ENCODE measurements around the gene TSPAN14.
"Not testable (repeated sequence)": the region's sequence is repeated elsewhere in the genome, so short reads cannot be mapped to it uniquely, and the experiment has no call there.

Gene TSPAN14

DNA sequence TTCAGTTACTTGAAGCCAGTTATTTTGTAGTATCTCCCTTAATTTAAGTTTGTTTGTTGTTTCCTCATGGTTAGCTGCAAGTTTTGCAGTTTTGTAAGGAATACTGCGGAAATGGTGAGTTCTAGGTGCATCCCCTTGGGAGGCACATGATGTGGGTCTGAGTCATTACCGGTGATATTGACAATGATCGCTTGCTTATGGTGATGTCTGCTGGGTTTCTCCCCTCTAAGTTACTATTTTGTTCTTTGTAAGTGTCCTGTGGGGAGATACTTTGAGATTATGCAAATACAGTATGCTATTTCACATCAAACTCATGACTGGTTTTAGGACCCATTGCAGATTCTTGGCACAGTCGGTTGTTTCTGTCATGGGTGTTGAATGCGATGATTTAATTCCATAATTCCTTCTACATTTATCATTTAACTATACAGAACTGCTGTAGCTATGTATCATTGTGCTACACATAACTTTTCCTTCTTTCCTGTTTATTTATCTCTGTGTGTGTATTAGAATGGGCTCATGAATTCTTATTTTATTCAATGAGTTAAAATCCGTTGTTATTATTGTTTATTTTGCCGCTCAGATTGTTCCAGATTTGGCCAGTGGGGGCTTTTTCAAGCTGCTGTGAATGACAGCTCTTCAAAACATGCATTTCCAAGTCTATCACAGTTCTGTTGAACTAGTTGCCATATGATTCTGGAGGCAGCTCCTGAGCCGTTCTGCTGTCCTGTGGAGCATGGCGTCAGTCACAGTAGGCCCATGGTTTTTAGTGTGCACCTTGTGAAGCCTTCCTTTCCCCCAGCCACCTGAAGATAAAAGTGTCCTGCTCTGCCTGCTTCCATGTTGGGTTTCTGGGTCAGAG is 18.4 kb downstream of the TSPAN14 start:
- no peak for DNase-seq

- no peak for DNase-seq
These were observed 19.1 kb downstream of the TSPAN14 start for GRCh38 chr10:80473096-80473657.

DNA sequence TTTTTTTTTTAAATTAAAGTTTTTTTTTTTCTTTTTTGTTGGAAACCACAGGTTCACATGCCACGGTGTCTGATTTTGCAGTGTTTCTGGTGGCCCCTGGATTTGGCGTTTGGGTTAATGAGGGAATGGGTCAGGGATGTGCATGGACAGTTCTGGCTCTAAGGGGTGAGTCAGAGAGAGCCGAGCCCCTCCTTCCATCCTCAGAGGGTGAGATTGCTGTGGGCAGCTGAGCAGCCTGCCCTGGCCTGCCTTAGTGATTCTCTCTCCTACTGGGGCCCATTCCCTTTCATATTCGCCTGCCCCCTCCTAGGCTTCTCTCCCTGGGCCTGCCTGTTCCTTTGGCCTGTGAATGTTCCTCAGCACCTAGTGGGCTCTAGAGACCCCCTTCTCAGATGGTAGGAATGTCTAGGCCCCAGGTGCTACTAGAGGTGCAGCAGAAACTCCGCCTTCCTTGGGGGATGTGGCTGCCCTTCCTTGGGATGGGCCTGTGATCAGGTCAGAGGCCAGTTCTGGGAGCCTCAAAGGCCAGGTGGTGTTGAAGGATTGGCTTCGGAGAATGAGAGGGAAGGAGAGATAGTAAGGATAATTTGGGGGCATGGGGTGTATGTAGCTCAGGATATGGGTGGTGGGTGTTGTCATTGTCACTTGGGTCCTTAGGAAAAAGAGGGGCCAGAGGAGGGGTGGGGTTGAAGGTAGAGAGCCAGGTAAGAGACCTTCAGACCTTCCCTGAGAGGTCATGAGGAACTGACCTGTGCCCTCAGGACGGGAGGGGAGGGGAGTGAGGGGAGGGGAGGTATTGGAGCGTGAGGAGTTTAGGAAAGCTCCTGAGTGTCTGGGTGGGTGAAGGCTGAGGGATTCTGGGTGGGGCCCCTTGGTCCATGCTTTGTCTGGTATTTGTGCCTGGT is 19.8 kb downstream of the TSPAN14 start:
- DNase-seq: no peak

DNA sequence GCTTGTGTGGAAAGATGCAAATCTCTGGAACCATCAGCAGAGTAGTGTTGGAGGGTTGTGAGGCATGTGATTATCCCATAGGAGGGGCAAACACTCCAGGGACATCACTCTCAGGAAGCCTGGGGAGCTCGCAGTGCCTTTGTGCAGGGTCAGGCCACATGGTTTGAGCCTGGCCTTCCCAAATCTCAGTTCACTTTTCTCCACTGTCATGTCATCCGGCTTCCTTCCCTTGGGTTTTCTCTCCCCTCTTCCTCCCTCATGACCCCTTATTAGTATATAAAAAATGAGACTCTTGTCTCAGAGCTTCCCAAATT is 20.4 kb downstream of the TSPAN14 start:
- DNase-seq: no peak

GRCh38 chr10:80474941-80475340 is 20.8 kb downstream of the TSPAN14 start:
- DNase-seq: no peak

GRCh38 chr10:80475641-80476040 is 21.5 kb downstream of the TSPAN14 start:
- not testable (repeated sequence) for DNase-seq

- DNase-seq: no peak
These were observed 22.6 kb downstream of the TSPAN14 start for GRCh38 chr10:80476685-80477084.

DNA sequence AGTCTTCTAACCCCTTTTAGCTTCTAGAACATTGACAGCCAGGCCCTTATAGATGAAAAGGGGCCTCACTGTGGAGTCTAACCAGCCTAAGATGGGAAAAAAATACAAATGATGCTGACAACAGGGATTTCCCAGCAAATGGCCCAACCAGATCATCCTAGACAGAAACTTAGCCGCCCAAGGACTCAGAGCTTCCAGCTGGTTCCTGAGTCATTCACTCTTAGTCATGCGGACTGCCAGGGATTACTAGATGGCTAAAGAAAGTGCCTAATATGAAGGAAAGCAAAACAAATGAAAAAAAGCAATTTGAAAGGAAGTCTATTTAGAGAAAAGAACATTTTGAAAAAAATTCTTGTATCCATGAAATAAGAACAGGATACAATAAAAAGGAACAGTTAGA is 23.7 kb downstream of the TSPAN14 start:
- DNase-seq: no peak

GRCh38 chr10:80480373-80480772 is 26.3 kb downstream of the TSPAN14 start:
- DNase-seq: not testable (repeated sequence)

DNA sequence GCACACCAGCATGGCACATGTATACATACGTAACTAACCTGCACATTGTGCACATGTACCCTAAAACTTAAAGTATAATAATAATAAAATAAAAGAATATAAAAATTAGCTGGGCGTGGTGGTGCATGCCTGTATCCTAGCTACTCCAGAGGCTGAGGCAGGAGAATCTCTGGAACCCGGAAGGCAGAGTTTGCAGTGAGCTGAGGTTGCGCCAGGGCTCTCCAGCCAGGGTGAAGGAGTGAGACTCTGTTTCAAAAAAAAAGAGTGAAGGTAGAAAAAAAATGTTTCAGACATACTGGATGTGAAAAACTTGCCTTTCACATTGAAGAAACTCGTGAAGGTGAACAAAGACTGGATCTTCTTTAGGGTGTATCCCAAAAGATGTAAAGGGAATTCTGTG is 26.7 kb downstream of the TSPAN14 start:
- no peak for DNase-seq

DNA sequence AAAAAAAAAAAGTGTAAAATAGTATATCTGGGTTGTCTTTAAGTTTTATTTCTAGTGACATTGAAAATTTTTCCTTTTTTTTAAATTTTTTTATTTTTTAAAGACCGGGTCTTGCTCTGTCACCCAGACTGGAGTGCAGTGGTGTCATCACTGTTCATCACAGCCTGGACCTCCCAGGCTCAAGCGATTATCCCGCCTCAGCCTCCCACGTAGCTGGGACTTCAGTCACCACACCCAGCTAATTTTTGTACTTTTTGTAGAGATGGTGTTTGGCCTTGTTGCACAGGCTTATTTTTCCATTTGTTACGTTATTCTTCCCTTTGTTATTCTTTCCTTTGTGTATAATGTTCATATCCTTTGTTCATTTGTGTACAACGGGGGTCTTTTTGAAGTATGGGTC is 30.1 kb downstream of the TSPAN14 start:
- no peak for DNase-seq

- no peak for DNase-seq
These were observed 30.6 kb downstream of the TSPAN14 start for GRCh38 chr10:80484676-80485075.

DNA sequence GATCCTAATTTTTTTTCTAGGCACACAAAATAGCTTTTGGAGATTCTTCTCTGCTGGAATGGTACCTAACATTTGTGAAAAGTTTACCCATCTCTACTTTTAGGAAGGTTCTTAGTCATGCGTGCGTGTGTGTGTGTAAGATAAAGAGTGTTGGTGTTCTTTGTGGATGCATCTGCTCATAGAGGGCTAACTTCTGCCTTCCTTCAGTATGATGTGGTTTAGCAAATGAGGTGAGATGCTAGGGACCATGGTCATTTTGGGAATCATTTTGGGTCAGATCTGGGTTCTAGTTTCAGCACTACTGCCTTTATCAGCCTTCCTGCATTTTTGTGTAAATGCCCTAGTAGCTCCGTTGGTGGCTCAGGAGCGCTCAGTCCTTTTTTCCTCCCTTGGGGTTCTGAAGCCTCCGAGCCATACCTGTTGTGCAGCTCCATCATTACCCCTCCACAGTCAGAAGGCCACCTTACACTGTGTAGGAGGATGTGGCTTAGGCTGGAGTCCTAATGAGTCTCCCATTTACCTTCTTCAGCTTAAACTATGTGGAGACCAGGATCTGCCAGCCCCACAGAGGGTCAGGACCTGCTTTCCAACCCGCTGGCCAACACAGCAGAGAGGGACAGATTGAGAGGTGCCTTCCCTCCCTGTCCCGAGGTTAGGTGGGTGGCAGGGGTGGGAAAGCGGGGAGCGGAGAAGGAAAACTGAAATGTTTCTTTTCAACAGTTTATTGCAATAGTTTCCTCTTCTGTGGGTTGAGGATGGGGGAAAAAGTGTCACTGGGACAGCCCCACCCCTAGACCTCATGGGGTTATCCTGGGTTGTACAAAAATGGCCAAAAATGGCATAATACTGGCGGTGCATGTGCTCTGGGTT is 31.2 kb downstream of the TSPAN14 start:
- DNase-seq: no peak

GRCh38 chr10:80485946-80486764 is 32.0 kb downstream of the TSPAN14 start:
- no peak for DNase-seq

GRCh38 chr10:80486785-80487420 is 32.8 kb downstream of the TSPAN14 start:
- DNase-seq: no peak

DNA sequence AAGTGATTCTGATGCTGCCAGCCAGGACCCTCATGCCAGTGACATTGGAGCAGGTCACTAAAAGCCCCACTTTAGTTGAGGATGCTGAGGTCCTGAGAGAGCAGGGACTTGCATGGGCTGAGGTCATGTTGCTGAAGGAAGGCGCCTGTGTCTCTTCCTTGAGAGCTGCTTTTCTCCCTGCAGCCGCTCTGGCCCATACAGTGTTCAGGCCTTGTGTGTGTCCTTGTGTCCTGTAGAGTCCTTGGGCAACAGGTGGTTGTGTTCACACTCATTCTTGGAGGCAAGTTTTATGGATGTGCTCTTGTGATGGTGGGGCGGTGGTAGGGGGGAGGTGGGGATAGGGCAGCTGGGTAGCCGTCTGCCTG is 33.3 kb downstream of the TSPAN14 start:
- DNase-seq: no peak

DNA sequence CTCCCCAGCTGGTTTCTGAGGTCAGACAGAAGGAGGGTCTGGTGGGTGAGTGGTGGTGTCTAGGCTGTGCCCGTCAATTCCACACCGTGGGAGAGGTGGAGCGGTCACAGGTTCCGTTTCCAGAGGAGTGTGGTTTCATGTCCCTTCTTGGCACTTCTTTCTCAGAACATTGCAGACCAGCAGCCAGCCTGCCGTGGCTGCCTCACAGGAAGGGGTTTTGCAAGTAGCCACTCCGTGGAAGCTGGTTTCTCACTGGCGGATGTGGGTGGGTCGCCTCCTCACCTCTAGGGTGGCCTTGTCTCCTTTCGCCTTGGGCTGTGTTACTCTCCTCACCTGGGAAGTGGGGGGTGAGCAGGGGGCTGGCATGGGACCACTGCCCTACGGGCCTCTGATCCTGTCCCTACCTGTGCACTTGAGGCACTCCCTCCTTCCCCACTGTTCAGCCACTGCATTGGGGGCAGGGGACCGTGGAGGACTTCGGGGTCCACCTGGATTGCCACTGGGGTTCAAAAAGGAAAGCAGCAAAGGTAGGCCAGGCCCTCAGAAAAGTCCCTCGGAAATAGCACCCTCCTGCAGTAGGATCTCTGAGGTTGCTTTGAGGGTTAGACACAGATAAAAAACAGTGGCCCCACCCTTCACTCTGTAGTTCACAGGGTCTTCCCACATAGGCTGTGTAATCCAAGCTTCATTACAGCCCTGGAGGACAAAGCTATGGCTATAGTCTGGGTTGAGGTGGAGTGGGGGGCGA is 33.9 kb downstream of the TSPAN14 start:
- no peak for DNase-seq

DNA sequence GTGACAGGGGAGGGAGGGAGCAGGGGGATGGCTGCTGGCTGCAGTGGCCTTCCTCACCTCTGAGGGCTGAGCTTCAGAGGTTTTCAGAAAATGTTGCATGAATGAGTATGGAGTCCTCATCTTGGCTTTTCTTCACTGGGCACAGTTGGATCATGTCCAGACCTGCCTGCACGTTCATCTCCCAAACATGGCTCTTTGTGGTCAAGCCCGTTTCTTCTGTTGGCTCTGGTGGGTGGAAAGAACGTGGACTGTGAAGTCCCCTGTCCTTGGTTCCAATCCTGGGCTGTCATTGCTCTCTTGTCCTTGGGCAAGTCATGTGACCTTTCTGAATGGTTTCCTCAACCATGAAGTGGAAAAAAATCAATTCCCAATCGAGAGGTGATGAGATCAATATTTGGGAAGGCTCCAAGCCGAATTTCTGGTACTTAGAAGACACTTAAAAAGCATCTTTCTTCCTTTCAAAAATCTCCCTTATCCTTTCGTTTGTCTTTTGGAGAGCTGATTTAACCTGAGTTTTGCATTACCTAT is 34.5 kb downstream of the TSPAN14 start:
- DNase-seq: no peak

DNA sequence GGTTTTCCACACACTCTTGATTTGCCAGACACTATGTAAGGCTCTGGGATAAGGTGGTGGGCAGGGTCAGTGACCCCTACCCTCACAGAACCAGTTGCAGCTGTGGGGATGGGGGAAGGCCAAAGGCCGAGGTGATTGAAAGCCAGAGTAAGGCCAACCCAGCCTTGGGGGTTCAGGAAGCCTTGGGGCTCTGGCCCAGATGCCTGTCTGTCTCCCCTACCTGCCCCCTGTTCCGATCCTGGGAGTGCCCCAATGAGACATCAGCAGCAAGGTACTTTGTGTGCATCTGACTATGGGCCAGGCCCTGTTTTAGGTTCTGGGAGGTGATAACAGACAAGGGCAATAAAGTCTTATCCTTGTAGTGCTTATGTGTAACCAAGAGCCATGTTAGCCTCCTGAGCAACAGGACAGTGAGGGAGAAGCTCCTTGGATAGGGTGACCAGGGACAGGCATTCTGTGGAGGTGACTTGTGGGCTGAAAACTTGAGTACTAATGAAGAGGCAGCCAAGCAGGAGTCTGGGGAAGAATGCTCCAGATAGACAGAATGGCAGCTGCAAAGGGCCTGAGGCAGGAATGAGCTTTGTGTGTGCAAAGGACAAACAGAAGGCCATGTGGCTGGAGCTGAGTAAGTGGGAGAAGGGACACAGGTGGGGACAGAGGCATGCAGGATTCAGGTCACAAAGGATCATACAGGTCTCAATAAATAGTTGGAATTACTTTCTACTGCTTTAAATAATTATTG is 35.4 kb downstream of the TSPAN14 start:
- no peak for DNase-seq
